NOMO-1 treated with dmso at 0.1 percent for 144 hours (cell line): ENCODE results near the gene SAP25.
A peak's percentile ranks its signal among the peaks of the same experiment; 100 is the strongest.

Source experiments
- DNase-seq: peaks from one replicate; lab custom pipeline; 2025; ENCODE audit not compliant: unreplicated experiment; lab: John Stamatoyannopoulos, UW

Gene SAP25

GRCh38 chr7:100598425-100598824, 24.7 kb upstream of the SAP25 start:
- no peak for DNase-seq

GRCh38 chr7:100595188-100595587, 21.5 kb upstream of the SAP25 start:
- no peak for DNase-seq

DNA sequence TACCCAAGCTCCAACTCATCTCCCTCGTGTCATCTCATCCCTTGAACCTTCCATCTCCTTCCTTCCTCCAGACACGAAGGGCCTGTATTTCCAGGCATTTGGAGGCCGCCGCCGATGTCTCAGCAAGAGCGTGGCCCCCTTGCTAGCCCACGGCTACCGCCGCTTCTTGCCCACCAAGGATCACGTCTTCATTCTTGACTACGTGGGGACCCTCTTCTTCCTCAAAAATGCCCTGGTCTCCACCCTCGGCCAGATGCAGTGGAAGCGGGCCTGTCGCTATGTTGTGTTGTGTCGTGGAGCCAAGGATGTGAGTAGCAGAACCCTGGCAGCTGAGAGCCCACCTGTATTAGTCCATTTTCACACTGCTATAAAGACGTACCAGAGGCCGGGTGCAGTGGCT, 17.9 kb upstream of the SAP25 start:
- DNase-seq, result no peak

GRCh38 chr7:100590077-100590737, 16.5 kb upstream of the SAP25 start:
- DNase-seq, result no peak

- no peak for DNase-seq
These were observed 15.7 kb upstream of the SAP25 start for GRCh38 chr7:100589341-100589947.

DNA sequence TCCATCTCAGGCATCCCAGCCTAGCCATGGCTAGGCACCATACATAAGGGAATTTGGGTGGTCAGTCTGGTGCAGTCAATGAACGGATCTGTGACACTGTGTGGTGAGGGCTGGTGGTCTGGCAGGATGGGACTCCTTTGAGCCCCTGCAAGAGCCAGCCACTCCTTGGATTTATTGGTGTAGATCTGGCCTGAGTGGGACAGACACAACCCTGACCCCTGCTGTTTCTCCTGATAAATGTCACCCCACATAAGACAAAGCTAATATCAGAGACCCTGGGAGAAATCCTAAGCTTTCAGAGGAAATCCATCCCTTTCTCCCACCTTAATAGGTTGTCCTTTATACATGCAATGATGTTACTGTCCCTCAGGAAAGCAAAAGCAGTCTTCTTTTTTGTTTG, 14.7 kb upstream of the SAP25 start:
- DNase-seq, result no peak

GRCh38 chr7:100586266-100587025, 12.7 kb upstream of the SAP25 start, which contains the start of gene FBXO24:
Gene FBXO24 (plus strand): TSS chr7:100586328. CDS start chr7:100586626, 298 bp downstream.
- peak; percentile 100 for DNase-seq

- no peak for DNase-seq
These were observed 12.0 kb upstream of the SAP25 start, which contains the start of gene LRCH4 for GRCh38 chr7:100585511-100586265. Gene LRCH4 (minus strand): TSS chr7:100586129. CDS start chr7:100586100, 29 bp downstream.

DNA sequence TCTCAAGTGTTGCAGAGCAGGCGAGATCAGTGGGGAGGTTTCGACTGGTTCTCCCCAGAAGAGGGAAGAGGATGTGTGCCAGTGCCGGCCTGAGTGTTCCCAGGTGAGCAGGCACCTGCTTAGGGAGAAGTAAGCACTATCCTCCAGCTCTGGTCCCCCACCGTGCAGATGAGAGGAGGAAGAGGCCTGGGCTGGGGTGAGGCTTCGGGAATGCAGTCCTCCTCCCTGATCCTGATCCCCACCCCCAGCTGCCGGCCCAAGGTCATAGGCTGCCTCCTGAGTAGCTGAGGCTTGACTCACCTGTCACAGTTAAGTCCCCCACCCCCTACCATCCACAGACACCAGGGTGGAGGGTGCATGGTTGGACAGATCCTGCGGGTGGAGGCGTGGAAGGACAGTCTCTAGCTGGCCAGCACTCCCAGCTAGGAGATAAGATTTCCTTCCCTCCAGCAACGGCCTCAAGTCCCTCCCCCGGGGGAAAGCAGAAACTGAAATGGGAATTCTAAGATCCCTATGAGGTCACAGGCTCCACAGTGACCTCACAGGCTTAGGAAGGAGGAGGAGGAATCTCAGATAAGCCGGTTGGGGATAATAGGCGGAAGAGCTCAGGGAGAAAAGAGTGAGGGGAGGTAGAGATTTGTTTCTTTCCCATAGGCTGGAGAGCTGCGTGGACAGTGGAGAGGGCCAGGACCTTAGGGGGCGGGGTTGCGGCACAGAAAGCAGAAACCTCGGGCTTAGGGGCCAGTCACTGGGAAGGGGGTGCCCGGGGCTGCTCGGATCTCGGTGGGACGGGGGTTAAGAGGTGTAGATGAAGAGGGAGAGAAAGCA, 11.2 kb upstream of the SAP25 start:
- DNase-seq, result no peak

DNA sequence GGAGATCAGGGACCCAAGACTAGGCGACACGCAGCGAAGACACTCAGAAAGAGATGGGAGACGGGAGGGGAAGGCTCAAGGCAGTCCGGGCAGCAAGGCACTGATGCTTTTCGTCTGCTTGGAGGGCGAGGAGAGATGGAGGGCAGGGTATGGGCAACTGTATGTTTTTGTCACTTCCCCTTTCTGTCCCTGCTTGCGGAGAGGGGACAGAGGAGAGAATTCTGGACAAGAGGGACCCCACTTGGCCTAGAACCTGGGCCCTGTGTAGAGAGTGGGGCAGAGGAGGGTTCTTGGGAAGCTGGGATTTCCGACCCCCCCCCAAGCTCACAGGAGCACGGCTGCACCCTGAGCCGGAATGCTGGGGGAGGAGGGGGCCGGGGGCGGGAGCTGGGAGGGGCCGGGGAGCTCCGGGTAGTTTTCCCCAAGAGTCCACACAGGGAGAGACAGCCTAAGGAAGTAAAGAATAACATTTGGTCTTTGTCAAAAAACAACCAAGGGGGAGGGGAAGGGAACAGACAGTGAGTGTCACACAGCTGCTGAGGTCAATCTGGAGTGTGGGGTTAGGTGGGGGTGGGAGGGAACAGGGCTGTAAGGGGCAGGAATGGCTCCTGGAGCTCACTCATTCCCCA, 10.5 kb upstream of the SAP25 start:
- peak; percentile 94 for DNase-seq

- peak; percentile 98 for DNase-seq
These were observed 9.7 kb upstream of the SAP25 start for GRCh38 chr7:100583132-100584053.

GRCh38 chr7:100582650-100583049, 8.9 kb upstream of the SAP25 start:
- DNase-seq, result no peak

- DNase-seq, result no peak
These were observed 8.4 kb upstream of the SAP25 start for GRCh38 chr7:100582041-100582579.

DNA sequence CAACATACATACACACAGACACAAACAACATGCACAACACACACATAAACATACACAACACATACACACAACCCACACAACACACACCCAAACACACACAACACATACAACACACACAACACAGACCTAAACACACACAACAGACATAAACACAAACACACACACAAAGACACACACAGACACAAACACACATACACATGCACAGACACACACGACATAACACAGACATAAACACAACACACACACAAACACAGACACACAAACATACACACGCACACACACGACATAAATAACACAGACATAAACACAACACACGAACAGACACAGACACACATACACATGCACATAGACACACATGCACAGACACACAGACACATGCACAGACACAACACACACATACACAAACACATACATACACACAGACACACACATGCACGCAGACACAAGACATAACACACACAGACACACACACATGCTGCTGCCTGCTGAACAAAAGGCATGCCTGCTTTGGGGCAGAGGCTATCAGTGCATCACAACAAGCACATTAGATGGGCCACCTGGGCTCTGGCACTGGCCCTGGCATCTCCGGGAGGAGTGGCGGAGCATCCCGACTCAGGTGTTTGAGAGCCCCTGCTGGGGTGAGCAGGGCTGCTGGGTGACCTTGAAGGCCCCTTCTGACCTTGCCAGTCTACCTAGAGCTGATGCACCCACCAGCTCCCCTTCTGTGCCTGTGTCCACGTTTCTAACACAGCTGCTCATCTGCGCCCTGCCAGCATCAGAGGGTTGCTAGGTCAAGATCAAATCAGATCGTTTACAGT, 7.0 kb upstream of the SAP25 start:
- DNase-seq, result no peak

- DNase-seq, result no peak
These were observed 4.8 kb upstream of the SAP25 start for GRCh38 chr7:100578246-100579183.

- DNase-seq, result no peak
These were observed 3.8 kb upstream of the SAP25 start for GRCh38 chr7:100577507-100577906.

- no peak for DNase-seq
These were observed 3.4 kb upstream of the SAP25 start for GRCh38 chr7:100577103-100577502.
